ENCODE measurements around the gene CYB561A3. TPM values are rescaled to one million over a fixed set of nuclear protein-coding genes. Genes with fewer than 3 reads are reported as not detected.

CYB561A3 gene
- total RNA-seq, 4 donors from 2014 or later, result 68.1 to 157 (median 93.6) TPM

- no peaks in the 10 kb centered on the region for H3K9me3 ChIP-seq
- TF ChIP-seq POLR2A (IDR thresholded peaks at IDR 0.05), result no peak
- TF ChIP-seq POLR2AphosphoS5 (IDR thresholded peaks at IDR 0.05), result no peak
- no peak for TF ChIP-seq EP300 (IDR thresholded peaks at IDR 0.05; ENCODE audit: low read depth)
- TF ChIP-seq CTCF (IDR thresholded peaks at IDR 0.05), result no peak
- H3K36me3 ChIP-seq, result peaks cover 0 to 52% (median 24%) of the 10 kb centered on the region in 4 donors
- no peaks in the 10 kb centered on the region for H3K27me3 ChIP-seq
- H3K27ac ChIP-seq, result no peak overlapping the region
- in situ Hi-C loops (cut with MboI; ENCODE audit: low pct_ligation_motif_present in 1 of 4, low pct_unique_long_range_greater_than_20kb in 1 of 4, low sequenced_read_pairs in 3 of 4), result loop anchor here in 1 of 4 donors (25.0 kb wide), 1 partner anchor 491 kb away; the partner anchor contains the start of gene CCDC86
- H3K4me1 ChIP-seq, result peaks cover 11 to 19% (median 14%) of the 10 kb centered on the region in 4 donors
- no peak for DNase-seq
- H3K4me3 ChIP-seq, result no peak overlapping the region
- intact Hi-C loops (cut with DNase I; ENCODE audit: low total_unique reads), result no loop called here
- 89 to 100% methylated on average over 1 to 9 of the region's 9 CpGs for WGBS, 2 donors (ENCODE audit: low coverage in 1 of 2)
These were observed 33.3 kb downstream of the CYB561A3 start for GRCh38 chr11:61328351-61328750.

GRCh38 chr11:61327669-61328071 is 34.0 kb downstream of the CYB561A3 start:
- intact Hi-C loops (cut with DNase I; ENCODE audit: low total_unique reads), result no loop called here

GRCh38 chr11:61325649-61326414 is 35.9 kb downstream of the CYB561A3 start:
- no peaks in the 10 kb centered on the region for H3K27me3 ChIP-seq
- H3K4me1 ChIP-seq, result peaks cover 0 to 3% (median 0%) of the 10 kb centered on the region in 4 donors
- WGBS, 2 donors (ENCODE audit: low coverage in 1 of 2), result 73 to 100% methylated on average over 1 to 2 of the region's 2 CpGs
- no peaks in the 10 kb centered on the region for H3K9me3 ChIP-seq
- DNase-seq, result no peak
- in situ Hi-C loops (cut with MboI; ENCODE audit: low pct_ligation_motif_present in 1 of 4, low pct_unique_long_range_greater_than_20kb in 1 of 4, low sequenced_read_pairs in 3 of 4) (loop anchor here in 1 of 4 donors (25.0 kb wide), 1 partner anchor 489 kb away; the partner anchor contains the start of gene CCDC86), intact Hi-C loops (cut with DNase I; ENCODE audit: low total_unique reads) (no loop called here)
- TF ChIP-seq POLR2AphosphoS5 (IDR thresholded peaks at IDR 0.05) (no peak), POLR2A (IDR thresholded peaks at IDR 0.05) (no peak), EP300 (IDR thresholded peaks at IDR 0.05; ENCODE audit: low read depth) (no peak)
- H3K4me3 ChIP-seq, result no peak overlapping the region
- no peak overlapping the region for H3K27ac ChIP-seq
- H3K36me3 ChIP-seq, result peaks cover 0 to 76% (median 36%) of the 10 kb centered on the region in 4 donors

More at GRCh38 chr11:61327669-61328071, 34.0 kb downstream of the CYB561A3 start:
- no peak for TF ChIP-seq CTCF (IDR thresholded peaks at IDR 0.05)
- no peak for TF ChIP-seq EP300 (IDR thresholded peaks at IDR 0.05; ENCODE audit: low read depth)
- TF ChIP-seq POLR2A (IDR thresholded peaks at IDR 0.05), result no peak
- no peak for TF ChIP-seq POLR2AphosphoS5 (IDR thresholded peaks at IDR 0.05)
- in situ Hi-C loops (cut with MboI; ENCODE audit: low pct_ligation_motif_present in 1 of 4, low pct_unique_long_range_greater_than_20kb in 1 of 4, low sequenced_read_pairs in 3 of 4), result loop anchor here in 1 of 4 donors (25.0 kb wide), 1 partner anchor 490 kb away; the partner anchor contains the start of gene CCDC86
- Histone ChIP-seq H3K27me3 (no peaks in the 10 kb centered on the region), H3K4me3 (no peak overlapping the region), H3K27ac (no peak overlapping the region), H3K4me1 (peaks cover 10 to 19% (median 13%) of the 10 kb centered on the region in 4 donors), H3K9me3 (no peaks in the 10 kb centered on the region), H3K36me3 (peaks cover 0 to 59% (median 27%) of the 10 kb centered on the region in 4 donors)
- DNase-seq, result no peak

GRCh38 chr11:61315260-61315659 is 46.4 kb downstream of the CYB561A3 start:
- intact Hi-C loops (cut with DNase I; ENCODE audit: low total_unique reads) (no loop called here), in situ Hi-C loops (cut with MboI; ENCODE audit: low pct_ligation_motif_present in 1 of 4, low pct_unique_long_range_greater_than_20kb in 1 of 4, low sequenced_read_pairs in 3 of 4) (no loop called here)
- Histone ChIP-seq H3K27ac (no peak overlapping the region), H3K4me3 (no peak overlapping the region), H3K9me3 (no peaks in the 10 kb centered on the region), H3K36me3 (peaks cover 0 to 86% (median 33%) of the 10 kb centered on the region in 4 donors), H3K4me1 (no peaks in the 10 kb centered on the region), H3K27me3 (no peaks in the 10 kb centered on the region)
- TF ChIP-seq POLR2A (IDR thresholded peaks at IDR 0.05) (no peak), EP300 (IDR thresholded peaks at IDR 0.05; ENCODE audit: low read depth) (no peak), POLR2AphosphoS5 (IDR thresholded peaks at IDR 0.05) (no peak), CTCF (IDR thresholded peaks at IDR 0.05) (no peak)
- DNase-seq, result no peak
- 91% methylated on average over 2 of the region's 2 CpGs; no CpG with 5 or more reads in 1 of the 2 donors for WGBS, 2 donors (ENCODE audit: low coverage in 1 of 2)
